ENCODE measurements around the gene SPDYC. TPM values are rescaled to one million over a fixed set of nuclear protein-coding genes. Genes with fewer than 3 reads are reported as not detected.

The SPDYC gene
- total RNA-seq, 1 donor from 2014 or later = not detected

DNA sequence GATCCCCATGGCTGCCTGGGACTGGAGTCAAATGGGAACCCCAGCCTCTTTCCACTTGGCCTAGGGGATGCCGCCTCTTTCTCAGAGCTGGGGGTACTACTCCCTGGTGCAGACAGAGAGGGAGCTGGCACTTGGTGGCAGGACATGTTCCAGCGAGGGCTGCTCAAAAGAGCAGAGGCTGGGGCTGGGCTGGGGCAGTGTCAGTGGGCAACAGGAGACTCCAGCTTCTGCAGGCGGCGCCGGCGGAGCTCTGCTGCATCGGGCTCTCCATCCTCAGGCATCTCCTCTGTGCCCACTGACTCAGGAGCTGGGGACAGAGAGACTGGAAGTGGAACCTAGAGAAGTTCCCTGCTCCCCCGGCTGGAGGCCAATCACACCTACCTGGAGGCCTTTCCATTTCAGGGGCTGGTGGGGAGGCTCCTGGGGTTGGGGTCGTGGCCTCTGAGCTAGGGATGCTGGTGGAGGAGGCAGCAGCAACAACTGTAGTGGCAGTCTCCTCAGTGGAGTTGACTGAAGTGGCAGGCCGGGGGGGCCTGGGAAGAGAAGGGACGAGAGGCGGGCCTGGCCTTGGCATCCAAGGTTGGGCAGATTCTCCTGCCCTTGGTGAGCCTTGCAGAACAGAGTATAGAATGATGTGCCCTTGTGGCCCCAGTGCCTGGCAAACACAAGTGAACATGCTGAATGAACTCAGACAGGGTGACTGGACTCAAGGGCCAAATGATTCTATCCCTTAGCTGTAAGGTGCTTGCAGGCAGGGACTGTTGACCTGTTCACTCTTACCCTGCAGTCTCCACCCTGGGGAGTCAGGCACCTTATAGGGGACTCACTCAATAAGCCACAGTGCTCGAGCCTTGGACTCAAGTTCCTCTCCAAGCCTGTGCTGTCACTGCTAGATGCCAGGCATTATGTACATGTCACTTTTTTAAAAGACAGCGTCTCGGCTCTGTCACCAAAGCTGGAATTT, 41.6 kb upstream of the SPDYC start:
- H3K4me3 Mint-ChIP-seq (ENCODE audit: unreplicated experiment) = no peak overlapping the region
- H3K4me1 Mint-ChIP-seq (ENCODE audit: unreplicated experiment) = peaks cover 15% of the 10 kb centered on the region
- H3K9me3 Mint-ChIP-seq (ENCODE audit: unreplicated experiment) = no peaks in the 10 kb centered on the region
- no peak overlapping the region for H3K27ac Mint-ChIP-seq (ENCODE audit: unreplicated experiment)
- peaks cover 15% of the 10 kb centered on the region for H3K36me3 Mint-ChIP-seq (ENCODE audit: unreplicated experiment)
- H3K27me3 Mint-ChIP-seq (ENCODE audit: unreplicated experiment) = no peaks in the 10 kb centered on the region
- no peak for DNase-seq (ENCODE audit: extremely low spot score, unreplicated experiment)
- TF ChIP-seq, protein P1, sequence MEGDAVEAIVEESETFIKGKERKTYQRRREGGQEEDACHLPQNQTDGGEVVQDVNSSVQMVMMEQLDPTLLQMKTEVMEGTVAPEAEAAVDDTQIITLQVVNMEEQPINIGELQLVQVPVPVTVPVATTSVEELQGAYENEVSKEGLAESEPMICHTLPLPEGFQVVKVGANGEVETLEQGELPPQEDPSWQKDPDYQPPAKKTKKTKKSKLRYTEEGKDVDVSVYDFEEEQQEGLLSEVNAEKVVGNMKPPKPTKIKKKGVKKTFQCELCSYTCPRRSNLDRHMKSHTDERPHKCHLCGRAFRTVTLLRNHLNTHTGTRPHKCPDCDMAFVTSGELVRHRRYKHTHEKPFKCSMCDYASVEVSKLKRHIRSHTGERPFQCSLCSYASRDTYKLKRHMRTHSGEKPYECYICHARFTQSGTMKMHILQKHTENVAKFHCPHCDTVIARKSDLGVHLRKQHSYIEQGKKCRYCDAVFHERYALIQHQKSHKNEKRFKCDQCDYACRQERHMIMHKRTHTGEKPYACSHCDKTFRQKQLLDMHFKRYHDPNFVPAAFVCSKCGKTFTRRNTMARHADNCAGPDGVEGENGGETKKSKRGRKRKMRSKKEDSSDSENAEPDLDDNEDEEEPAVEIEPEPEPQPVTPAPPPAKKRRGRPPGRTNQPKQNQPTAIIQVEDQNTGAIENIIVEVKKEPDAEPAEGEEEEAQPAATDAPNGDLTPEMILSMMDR (IDR thresholded peaks at IDR 0.05) = no peak

DNA sequence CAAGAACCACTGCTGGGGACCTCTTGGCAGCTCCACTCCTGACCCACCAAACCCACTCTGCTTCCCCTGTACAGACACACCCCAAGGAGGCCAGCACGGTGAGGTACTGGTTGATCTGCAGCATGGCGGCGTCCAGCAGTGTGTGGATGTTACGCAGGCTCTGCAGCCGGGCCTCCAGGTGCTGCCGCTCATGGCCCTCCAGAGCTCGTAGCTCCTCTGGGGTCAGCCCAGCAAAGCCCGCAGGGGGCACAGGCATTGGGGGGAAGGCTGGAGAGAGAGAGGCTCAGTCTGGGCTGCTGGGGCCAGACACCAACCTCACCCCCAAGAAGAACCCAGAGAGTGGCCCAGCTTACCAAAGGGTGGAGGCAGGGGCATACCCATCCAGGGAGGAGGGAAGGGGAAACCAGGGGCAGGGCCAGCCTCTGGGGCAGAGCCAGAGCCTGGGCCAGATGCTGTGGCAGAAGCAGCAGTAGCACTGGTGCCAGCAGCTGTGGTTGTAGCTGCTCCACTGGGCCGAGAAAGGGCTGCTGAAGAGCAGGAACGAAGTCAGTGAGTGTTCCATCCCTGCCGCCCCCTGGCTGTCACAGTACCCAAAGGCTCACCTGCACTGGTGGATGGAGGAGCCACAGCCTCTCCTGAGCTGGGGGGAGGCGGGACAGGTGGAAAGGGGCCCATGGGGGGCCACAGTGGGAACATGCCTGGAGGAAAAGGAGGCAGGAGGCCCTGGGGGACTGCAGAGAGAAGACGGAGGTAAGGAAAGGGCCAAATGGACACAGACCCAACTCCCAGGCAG, 40.2 kb upstream of the SPDYC start:
- no peaks in the 10 kb centered on the region for H3K9me3 Mint-ChIP-seq (ENCODE audit: unreplicated experiment)
- no peak overlapping the region for H3K27ac Mint-ChIP-seq (ENCODE audit: unreplicated experiment)
- no peak overlapping the region for H3K4me3 Mint-ChIP-seq (ENCODE audit: unreplicated experiment)
- peaks cover 13% of the 10 kb centered on the region for H3K4me1 Mint-ChIP-seq (ENCODE audit: unreplicated experiment)
- H3K27me3 Mint-ChIP-seq (ENCODE audit: unreplicated experiment) = no peaks in the 10 kb centered on the region
- DNase-seq (ENCODE audit: extremely low spot score, unreplicated experiment) = peak; percentile 82
- H3K36me3 Mint-ChIP-seq (ENCODE audit: unreplicated experiment) = peaks cover 12% of the 10 kb centered on the region
- TF ChIP-seq, protein P1 (IDR thresholded peaks at IDR 0.05) = no peak

DNA sequence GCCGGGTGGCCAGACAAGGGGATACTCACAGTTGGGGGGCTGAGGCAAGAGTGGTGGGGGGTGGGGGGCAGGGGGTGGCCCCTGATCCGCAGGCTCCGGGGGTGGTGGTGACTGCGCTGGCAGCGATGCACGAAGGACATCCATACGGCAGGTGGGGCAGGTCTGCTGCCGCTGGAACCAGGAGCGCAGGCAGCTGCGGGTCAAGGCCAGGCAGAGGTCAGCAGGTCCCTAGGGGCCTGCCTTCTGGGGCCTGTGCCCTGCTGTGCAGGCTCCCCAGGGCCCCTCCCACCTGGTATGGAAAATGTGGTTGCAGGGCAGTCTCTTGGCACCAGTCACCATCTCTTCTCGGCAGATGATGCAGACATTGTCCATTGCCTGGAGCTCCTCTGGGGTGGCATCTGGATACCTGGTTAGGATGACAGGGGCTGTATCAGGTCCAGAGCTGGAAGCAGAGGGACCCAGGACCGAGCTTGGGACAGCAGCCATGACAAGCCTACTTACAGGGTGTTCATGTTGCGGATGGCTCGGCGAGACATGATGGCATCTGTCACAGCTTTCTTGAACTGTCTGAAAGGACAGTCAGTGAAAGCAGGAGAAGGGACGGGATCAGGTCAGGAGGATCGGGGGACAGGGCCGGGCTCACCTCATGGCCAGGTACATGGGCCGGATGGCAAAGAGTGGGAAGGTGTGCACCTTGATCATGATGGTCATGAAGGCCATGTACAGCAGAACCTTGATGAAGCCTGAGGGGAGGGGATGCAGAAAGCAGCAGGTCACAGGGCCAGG, 39.2 kb upstream of the SPDYC start:
- peak; percentile 84 for DNase-seq (ENCODE audit: extremely low spot score, unreplicated experiment)
- H3K9me3 Mint-ChIP-seq (ENCODE audit: unreplicated experiment) = no peaks in the 10 kb centered on the region
- peaks cover 12% of the 10 kb centered on the region for H3K36me3 Mint-ChIP-seq (ENCODE audit: unreplicated experiment)
- H3K4me1 Mint-ChIP-seq (ENCODE audit: unreplicated experiment) = peaks cover 19% of the 10 kb centered on the region
- no peak overlapping the region for H3K4me3 Mint-ChIP-seq (ENCODE audit: unreplicated experiment)
- H3K27ac Mint-ChIP-seq (ENCODE audit: unreplicated experiment) = no peak overlapping the region
- TF ChIP-seq, protein P1 (IDR thresholded peaks at IDR 0.05) = no peak
- no peaks in the 10 kb centered on the region for H3K27me3 Mint-ChIP-seq (ENCODE audit: unreplicated experiment)

DNA sequence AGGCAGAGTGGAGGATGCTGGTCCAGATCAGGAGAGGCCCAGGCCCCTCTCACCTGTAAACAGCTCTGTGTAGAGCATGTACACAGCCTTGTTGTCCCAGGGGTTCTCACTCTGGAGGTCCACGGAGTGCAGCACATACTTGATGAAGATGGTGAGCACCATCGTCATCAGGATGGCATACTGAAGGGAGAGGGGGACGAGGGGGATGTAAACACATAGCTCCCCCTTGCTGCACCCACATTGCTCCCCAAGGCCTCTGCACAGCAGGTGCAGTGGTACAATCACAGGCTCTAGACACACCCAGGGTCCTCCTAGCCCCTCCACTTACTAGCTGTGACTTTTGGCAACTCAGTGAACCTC, 38.6 kb upstream of the SPDYC start:
- DNase-seq (ENCODE audit: extremely low spot score, unreplicated experiment) = no peak
- Mint-ChIP-seq H3K27me3 (ENCODE audit: unreplicated experiment) (no peaks in the 10 kb centered on the region), H3K9me3 (ENCODE audit: unreplicated experiment) (no peaks in the 10 kb centered on the region), H3K4me3 (ENCODE audit: unreplicated experiment) (no peak overlapping the region), H3K36me3 (ENCODE audit: unreplicated experiment) (peaks cover 11% of the 10 kb centered on the region), H3K4me1 (ENCODE audit: unreplicated experiment) (peaks cover 24% of the 10 kb centered on the region), H3K27ac (ENCODE audit: unreplicated experiment) (no peak overlapping the region)
- TF ChIP-seq, protein P1 (IDR thresholded peaks at IDR 0.05) = no peak

All from osteocyte (in vitro differentiated cells).